SW 1271 (cell line): Measurements from ENCODE around the gene AHSP.
"Not testable (repeated sequence)": the region's sequence is repeated elsewhere in the genome, so short reads cannot be mapped to it uniquely, and the experiment has no call there.

Experiments used
- DNase-seq, 2 experiments: peaks; one replicate each; lab custom pipeline; 2025; lab: John Stamatoyannopoulos, UW

The AHSP gene, protein sequence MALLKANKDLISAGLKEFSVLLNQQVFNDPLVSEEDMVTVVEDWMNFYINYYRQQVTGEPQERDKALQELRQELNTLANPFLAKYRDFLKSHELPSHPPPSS

GRCh38 chr16:31527734-31528274 lies at the start of gene AHSP:
Gene AHSP (plus strand): TSS chr16:31527900. CDS start chr16:31528140, 240 bp downstream.
- DNase-seq, result no peak

- no peak for DNase-seq
Measured at GRCh38 chr16:31478956-31479355, 48.7 kb upstream of the AHSP start.

DNA sequence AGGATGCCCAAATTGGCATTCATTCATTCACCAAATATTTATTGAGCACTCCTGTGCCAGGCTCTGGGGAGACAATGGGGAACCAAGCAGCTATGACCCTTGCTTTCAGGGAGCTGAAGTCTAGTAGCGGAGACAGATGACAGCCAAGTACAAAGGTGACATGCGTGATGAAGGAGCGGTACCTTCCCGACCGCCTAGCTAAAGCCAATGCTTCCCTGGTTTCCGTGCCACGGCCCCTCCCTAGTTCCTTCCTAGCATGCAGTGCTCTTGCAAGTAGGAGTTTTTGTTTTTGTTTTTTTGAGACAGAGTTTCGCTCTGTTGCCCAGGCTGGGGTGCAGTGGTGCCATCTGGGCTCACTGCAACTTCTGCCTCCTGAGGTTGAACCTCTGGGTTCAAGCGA lies 47.9 kb upstream of the AHSP start:
- DNase-seq, result no peak

DNA sequence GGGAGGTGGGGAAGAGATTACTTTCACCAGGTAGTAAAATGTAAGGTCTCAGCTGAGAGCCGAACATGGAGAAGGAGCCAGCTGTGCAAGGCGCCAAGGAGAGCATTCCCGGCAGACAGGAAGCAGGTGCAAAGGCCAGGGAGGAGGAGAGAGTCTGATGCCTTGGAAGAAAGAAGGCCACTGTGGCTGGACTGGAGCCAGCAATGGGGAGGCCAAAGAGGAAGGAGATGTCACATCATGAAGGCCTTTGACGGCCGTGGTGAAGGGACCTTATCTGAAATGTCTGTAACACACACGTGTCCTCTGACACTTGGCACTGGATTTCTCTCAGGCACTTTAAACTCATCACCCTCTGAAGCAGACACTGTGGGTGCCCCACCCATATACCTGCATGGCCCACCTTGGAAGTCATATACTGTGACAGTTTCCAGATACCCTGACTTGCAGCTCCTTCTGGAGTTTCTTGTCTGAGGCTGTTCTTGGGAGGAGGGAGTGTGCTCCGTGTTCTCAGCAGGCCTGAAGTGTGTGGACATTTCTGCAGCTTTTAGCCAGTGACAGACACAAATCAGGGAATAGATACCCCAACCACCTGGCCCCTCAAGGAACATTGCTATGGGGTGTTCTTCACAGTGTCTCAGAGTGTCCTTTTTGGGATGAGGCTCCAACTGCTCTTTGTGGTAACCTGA lies 46.7 kb upstream of the AHSP start:
- DNase-seq, result no peak

DNA sequence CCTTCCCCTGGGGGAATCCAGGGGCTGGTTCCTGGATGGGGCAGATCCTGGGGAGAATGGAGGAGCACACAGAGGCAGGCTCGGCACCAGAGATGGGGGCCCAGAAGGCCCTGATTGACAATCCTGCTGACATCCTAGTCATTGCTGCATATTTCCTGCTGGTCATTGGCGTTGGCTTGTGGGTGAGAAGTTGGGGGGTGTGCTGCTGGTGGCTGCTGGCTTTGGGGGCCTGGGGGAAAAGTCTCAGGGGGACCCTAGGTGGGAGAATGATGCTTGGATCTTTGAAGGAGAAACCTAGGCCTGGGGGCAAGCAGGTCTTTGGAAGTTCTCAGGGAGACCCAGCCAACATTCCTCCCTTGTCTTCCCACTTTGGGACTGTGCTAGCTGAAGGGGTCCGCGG lies 44.6 kb upstream of the AHSP start, which contains the start of gene SLC5A2:
Gene SLC5A2, plus strand, starts transcription at position 43 of the 400 bp plus-strand sequence. Its CDS starts 14 bp downstream, at position 57.
- no peak for DNase-seq

DNA sequence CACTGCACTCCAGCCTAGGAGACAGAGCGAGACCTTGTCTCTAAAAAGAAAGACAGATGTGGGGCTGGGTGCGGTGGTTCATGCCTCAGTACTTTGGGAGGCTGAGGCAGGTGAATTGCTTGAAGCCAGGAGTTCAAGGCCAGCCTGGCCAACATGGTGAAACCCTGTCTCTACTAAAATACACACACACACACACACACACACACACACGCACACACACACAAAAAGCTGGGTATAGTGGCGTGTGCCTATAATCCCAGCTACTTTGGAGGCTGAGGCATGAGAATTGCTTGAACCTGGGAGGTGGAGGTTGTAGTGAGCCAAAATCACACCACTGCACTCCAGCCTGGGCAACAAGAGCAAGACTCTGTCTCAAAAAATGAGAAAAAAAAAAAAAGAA lies 43.7 kb upstream of the AHSP start:
- not testable (repeated sequence) for DNase-seq

DNA sequence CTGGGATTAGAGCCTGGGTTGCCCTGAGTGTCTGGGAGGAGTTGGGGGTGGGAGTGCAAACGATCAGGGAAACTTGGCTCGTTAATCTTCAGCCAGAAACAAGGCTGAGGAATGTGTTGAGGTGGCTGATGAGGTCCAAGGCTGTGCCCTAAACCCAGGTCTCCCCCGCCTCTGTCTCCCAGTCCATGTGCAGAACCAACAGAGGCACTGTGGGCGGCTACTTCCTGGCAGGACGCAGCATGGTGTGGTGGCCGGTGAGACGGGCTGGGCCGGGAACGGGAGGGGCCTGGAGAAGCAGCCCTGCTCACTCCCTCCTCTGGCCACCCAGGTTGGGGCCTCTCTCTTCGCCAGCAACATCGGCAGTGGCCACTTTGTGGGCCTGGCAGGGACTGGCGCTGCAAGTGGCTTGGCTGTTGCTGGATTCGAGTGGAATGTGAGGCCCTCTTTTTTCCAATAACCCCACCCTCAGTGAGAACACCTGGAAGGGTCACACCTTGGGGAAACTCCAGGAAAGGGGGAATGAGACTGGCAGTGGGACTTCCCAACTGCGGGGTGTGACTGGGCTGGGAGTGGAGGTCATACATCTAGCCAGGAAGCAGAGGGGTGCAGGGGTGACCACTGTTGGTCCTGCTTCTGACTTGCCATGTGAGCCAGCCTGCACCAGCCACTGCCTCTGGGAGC lies 43.1 kb upstream of the AHSP start:
- DNase-seq, result no peak

DNA sequence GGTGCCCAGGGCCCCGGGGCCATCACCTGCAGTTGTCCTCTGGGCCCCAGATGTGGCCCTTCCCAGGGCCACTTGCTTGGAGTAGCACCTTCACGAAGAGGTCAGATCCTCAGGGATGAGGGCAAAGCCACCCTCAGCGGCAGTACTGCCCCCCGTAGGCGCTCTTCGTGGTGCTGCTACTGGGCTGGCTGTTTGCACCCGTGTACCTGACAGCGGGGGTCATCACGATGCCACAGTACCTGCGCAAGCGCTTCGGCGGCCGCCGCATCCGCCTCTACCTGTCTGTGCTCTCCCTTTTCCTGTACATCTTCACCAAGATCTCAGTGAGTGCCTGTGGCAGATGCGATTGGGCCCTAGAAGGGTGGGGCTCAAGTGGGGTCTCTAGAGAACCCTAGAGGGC lies 42.1 kb upstream of the AHSP start:
- no peak for DNase-seq

GRCh38 chr16:31486045-31486444 lies 41.7 kb upstream of the AHSP start:
- no peak for DNase-seq

- DNase-seq, result no peak
Measured at GRCh38 chr16:31487071-31487719, 40.5 kb upstream of the AHSP start.

GRCh38 chr16:31487720-31488467 lies 39.8 kb upstream of the AHSP start:
- peak in 1 of 2 experiments; percentile 36 for DNase-seq

- no peak for DNase-seq
Measured at GRCh38 chr16:31488468-31489297, 39.0 kb upstream of the AHSP start.

GRCh38 chr16:31489298-31489564 lies 38.5 kb upstream of the AHSP start:
- no peak for DNase-seq

DNA sequence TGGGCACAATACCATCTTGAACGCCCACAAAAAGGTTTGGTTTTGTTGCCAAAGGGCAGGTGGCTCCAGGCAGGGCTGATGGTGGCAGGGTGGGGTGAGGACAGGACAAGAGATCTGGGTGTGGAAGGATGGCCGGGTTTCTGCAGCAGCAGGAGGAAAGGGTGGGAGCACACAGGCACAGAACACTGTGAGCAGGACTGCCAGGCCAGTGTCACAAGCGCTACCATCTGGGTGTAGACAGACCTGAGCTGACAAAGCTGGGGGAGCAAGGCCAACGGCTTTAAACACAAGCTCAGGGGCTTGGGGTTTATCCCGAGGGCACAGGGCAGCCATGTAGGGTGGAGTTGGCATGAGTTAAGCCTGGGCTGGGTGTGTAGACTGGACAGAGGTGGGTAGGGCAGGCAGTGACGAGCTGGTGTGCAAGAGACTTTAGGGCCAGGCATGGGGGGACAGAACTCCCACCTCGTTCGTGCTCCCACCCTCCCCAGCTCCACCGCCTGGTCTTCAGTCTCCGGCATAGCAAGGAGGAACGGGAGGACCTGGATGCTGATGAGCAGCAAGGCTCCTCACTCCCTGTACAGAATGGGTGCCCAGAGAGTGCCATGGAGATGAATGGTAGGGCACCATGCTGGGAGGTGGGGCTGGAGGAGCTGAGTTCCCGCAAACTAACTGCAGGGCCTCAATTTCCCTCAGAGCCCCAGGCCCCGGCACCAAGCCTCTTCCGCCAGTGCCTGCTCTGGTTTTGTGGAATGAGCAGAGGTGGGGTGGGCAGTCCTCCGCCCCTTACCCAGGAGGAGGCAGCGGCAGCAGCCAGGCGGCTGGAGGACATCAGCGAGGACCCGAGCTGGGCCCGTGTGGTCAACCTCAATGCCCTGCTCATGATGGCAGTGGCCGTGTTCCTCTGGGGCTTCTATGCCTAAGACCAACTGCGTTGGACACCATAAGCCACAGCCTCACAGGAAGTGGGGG lies 37.8 kb upstream of the AHSP start:
- DNase-seq, result no peak

DNA sequence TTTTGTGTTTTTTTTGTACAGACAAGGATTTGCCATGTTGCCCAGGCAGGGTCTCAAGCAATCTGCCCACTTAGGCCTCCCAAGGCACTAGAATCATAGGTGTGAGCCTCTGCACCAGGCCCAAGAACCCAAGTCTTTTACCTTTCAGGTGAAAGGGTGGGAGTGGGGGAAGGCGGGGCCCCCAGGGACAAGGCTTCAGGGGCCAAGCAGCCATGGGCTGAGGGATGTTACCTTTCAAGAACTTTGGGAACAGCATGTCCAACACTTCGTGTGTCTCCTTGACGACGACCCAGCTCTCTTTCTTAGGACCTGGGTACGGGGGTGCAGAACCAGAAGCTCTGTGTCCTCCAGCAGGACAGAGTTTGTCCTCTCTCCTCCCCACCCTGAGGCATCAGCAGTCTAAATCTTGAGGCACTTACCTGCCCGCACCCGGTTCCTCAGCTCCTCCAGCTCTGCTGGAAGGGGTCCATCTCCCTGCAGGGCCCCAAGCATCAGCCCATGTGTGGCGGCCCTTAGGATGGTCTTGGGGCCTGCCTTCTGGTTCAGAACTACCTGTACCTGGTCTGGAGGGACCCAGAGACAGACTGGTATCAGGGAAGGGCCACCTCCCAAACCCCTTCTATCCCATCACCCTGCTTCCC lies 35.8 kb upstream of the AHSP start:
- no peak for DNase-seq

GRCh38 chr16:31493506-31494125 lies 34.1 kb upstream of the AHSP start:
- no peak for DNase-seq

DNA sequence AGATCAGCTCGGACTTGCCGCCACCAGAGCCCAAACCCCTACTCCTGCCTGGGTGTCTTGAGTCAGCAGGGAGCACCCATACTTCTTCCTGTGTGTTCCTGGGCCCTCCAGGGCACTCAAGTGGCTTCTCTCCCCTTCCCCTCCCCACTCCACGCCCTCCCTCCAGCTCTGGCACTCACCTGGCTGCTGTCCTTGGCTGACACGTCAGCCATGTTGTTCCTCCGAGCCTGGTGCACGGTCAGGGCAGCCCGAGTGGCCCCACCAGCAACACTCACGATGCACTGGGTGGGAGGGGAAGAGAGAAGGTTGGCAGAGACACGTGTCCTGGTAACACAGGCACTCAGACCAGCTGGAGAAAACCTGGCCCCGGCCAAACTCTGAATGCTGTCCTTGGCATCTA lies 31.0 kb upstream of the AHSP start:
- DNase-seq, result no peak

DNA sequence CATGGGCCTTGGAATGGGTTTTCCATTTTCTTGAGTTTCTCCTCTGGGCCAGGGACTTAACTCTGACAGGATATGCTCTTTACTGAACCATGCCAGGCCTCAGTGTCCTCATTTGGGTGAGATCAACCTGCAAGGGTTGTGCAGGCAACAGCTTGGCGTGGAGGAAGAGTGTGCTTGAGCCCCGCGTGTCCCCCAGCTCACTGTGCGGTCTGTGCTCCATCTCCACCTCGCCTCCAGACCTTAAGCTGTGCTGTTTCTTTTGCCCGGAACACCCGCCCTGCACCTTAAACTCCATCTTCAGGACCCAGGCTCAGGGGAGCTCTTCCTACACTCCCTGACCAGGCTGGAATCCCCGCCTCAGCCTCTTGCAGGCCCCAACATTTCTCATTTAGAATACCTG lies 29.2 kb upstream of the AHSP start:
- DNase-seq, result no peak

- DNase-seq, result no peak
Measured at GRCh38 chr16:31499928-31500327, 27.8 kb upstream of the AHSP start.
